HepG2 (cell line): ENCODE measurements around the gene AANAT. TPM values are rescaled to one million over a fixed set of nuclear protein-coding genes. Genes with fewer than 3 reads are reported as not detected.
A peak's percentile ranks its signal among the peaks of the same experiment; 100 is the strongest.

Experiments used
- ATAC-seq: fragments of 200-7000 bp; cut with Tn5 transposase; 3 replicates; pipeline ENCODE4 v1.9.1; 2020; ENCODE audit warnings: mild to moderate bottlenecking, moderate library complexity
- BruUV-seq: library from RNA; stranded (reverse); fragments of 400-500 nt; replicated peaks from 2 replicates; lab custom pipeline; 2021; lab: Mats Ljungman, UMichigan
- CTCF ChIA-PET: fragments of 300-600 bp; formaldehyde crosslinking; extraction: SDS; loops from one replicate; lab custom pipeline; 2021; ENCODE audit warnings: low total read pairs, inconsistent platforms, low intra/inter-chr PET ratio; lab: Yijun Ruan, JAX
- POLR2A ChIA-PET: fragments of 350-600 bp; sonication (Branson Sonifier 250); formaldehyde crosslinking; loops from one replicate; lab custom pipeline; 2020; ENCODE audit warnings: antibody characterized with exemption, inconsistent platforms; lab: Yijun Ruan, JAX
- DNase-seq: peaks from one replicate; pipeline ENCODE4 v3.0.0-alpha.2; 2015; ENCODE audit warnings: low spot score
- FAIRE-seq: peaks from 3 replicates; lab custom pipeline; 2011; peaks lifted over from hg19 to GRCh38; lab: Jason Lieb, UNC
- H2AFZ ChIP-seq: one replicate; pipeline ENCODE4 v1.6.1; 2011; ENCODE audit warnings: low read length, inconsistent platforms
- H3K27ac ChIP-seq: fragments of 300-600 bp; 3 replicates; pipeline ENCODE4 v1.8.0; 2011; ENCODE audit warnings: mixed run types, mild to moderate bottlenecking, mixed read lengths, low read length, inconsistent platforms; ENCODE audit not compliant: insufficient read depth; ENCODE audit errors: extremely low read length
- H3K27me3 ChIP-seq, 2 experiments: fragments of 200-600 bp in 1 of 2; 2 replicates in 1 of 2; 3 replicates in 1 of 2; pipeline versions ENCODE4 v1.6.0 to v1.8.0; 2011; ENCODE audit warnings: low read length in 2 of 2, mild to moderate bottlenecking in 2 of 2, moderate library complexity in 2 of 2, inconsistent platforms in 1 of 2; ENCODE audit not compliant: insufficient read depth in 2 of 2, control insufficient read depth in 1 of 2
- H3K36me3 ChIP-seq, 2 experiments: fragments of 200-600 bp in 1 of 2; replicated peaks in 1 of 2; 2 replicates in 1 of 2; 3 replicates in 1 of 2; pipeline versions ENCODE4 v1.5.1 to v1.8.0; 2011; ENCODE audit warnings: low read length in 2 of 2, inconsistent platforms in 1 of 2; ENCODE audit not compliant: insufficient read depth in 2 of 2, control insufficient read depth in 1 of 2
- H3K4me1 ChIP-seq: 2 replicates; pipeline ENCODE4 v1.5.1; 2012; ENCODE audit warnings: low read length, inconsistent platforms; ENCODE audit not compliant: insufficient read depth
- H3K4me2 ChIP-seq: 2 replicates; pipeline ENCODE4 v1.6.0; 2011; ENCODE audit warnings: low read depth, low read length, inconsistent platforms
- H3K4me3 ChIP-seq, 3 experiments: fragments of 200-600 bp in 1 of 3; sonication (generic), shearing (Covaris generic) in 1 of 3; replicated peaks in 1 of 3; 2 replicates each; pipeline ENCODE4 v1.5.1; 2011 to 2016; ENCODE audit warnings: low read length in 3 of 3, inconsistent platforms in 2 of 3, low read depth in 2 of 3, mild to moderate bottlenecking in 2 of 3, control low read depth in 1 of 3, mixed read lengths in 1 of 3; ENCODE audit not compliant: insufficient read depth in 1 of 3
- H3K79me2 ChIP-seq: one replicate; pipeline ENCODE4 v1.6.1; 2011; ENCODE audit warnings: low read length, inconsistent platforms; ENCODE audit not compliant: insufficient read depth
- H3K9ac ChIP-seq: 2 replicates; pipeline ENCODE4 v1.6.0; 2011; ENCODE audit warnings: mild to moderate bottlenecking, low read depth, low read length, inconsistent platforms; ENCODE audit not compliant: insufficient read depth
- H3K9me3 ChIP-seq: 2 replicates; pipeline ENCODE4 v1.5.1; 2012; ENCODE audit warnings: mild to moderate bottlenecking, low read length
- H4K20me1 ChIP-seq: 2 replicates; pipeline ENCODE4 v1.6.0; 2011; ENCODE audit warnings: inconsistent platforms, mild to moderate bottlenecking, low read length, moderate library complexity; ENCODE audit not compliant: insufficient read depth
- DNMT1 ChIP-seq: sonication (generic); formaldehyde crosslinking; IDR thresholded peaks from 2 replicates; pipeline ENCODE4 v1.5.1; 2020; ENCODE audit warnings: mild to moderate bottlenecking, missing genetic modification reagents
- FOSL2 ChIP-seq: sonication (generic); formaldehyde crosslinking; IDR thresholded peaks from 2 replicates; pipeline ENCODE4 v1.4.0; 2020; ENCODE audit warnings: missing genetic modification reagents
- FOXA3 ChIP-seq: IDR thresholded peaks from 2 replicates; pipeline ENCODE4 v1.6.1; 2016; ENCODE audit warnings: missing genetic modification reagents, missing compliant biosample characterization
- JDP2 ChIP-seq: sonication (generic); formaldehyde crosslinking; IDR thresholded peaks from 2 replicates; pipeline ENCODE4 v1.8.1; 2022; ENCODE audit warnings: missing genetic modification reagents, borderline replicate concordance
- MIER2 ChIP-seq: IDR thresholded peaks from 2 replicates; pipeline ENCODE4 v1.6.1; 2016; ENCODE audit warnings: missing biosample characterization, missing genetic modification reagents
- MLX ChIP-seq: IDR thresholded peaks from 2 replicates; pipeline ENCODE4 v1.6.1; 2016
- NFE2 ChIP-seq: sonication (generic); formaldehyde crosslinking; IDR thresholded peaks from 2 replicates; pipeline ENCODE4 v1.4.0; 2020; ENCODE audit warnings: missing genetic modification reagents
- SAP130 ChIP-seq: IDR thresholded peaks from 2 replicates; pipeline ENCODE4 v1.6.1; 2016; ENCODE audit warnings: low read depth
- SKI ChIP-seq: fragments of 450-650 bp; IDR thresholded peaks from one replicate; pipeline ENCODE4 v1.6.1; 2018; ENCODE audit warnings: mild to moderate bottlenecking; ENCODE audit not compliant: partially characterized antibody
- ZNF12 ChIP-seq: sonication (generic); formaldehyde crosslinking; IDR thresholded peaks from 2 replicates; pipeline ENCODE4 v1.5.0; 2020; ENCODE audit warnings: missing genetic modification reagents
- ZNF121 ChIP-seq: sonication (generic); formaldehyde crosslinking; IDR thresholded peaks from 2 replicates; pipeline ENCODE4 v1.5.0; 2020; ENCODE audit warnings: mild to moderate bottlenecking, missing genetic modification reagents
- ZNF253 ChIP-seq: sonication (generic); formaldehyde crosslinking; IDR thresholded peaks from 2 replicates; pipeline ENCODE4 v1.8.0; 2022; ENCODE audit warnings: mild to moderate bottlenecking, missing genetic modification reagents, borderline replicate concordance
- ZNF775 ChIP-seq: sonication (generic); formaldehyde crosslinking; IDR thresholded peaks from 2 replicates; pipeline ENCODE4 v1.4.0; 2020; ENCODE audit warnings: missing genetic modification reagents, mild to moderate bottlenecking, moderate library complexity, borderline replicate concordance
- ZSCAN22 ChIP-seq: sonication (generic); formaldehyde crosslinking; IDR thresholded peaks from 2 replicates; pipeline ENCODE4 v1.4.0; 2020; ENCODE audit warnings: mild to moderate bottlenecking, missing genetic modification reagents
- WGBS: methylation state at CpG from one replicate; pipeline ENCODE4 v1.1.6; 2017; ENCODE audit warnings: low lambda C conversion rate; 5-methylcytosine and 5-hydroxymethylcytosine counted together
- in situ Hi-C: cut with HindIII; loops from 2 replicates; pipeline ENCODE4 v1.10.0; 2017; ENCODE audit warnings: low pct_unique_long_range_greater_than_20kb; ENCODE audit not compliant: extremely low pct_ligation_motif_present
- intact Hi-C: fragments of 100-400 bp; cut with micrococcal nuclease; formaldehyde crosslinking; loops from one replicate; pipeline ENCODE4 v1.10.0; 2022; ENCODE audit not compliant: unreplicated experiment
- polyA plus RNA-seq, 8 experiments: library from polyadenylated mRNA; depleted of rRNA in 3 of 8; stranded (reverse) in 7 of 8; unstranded in 1 of 8; fragments of >200 nt; fragmentation: Illumina TruSeq in 4 of 8; extraction: Trizol in 4 of 8; gene quantifications; 2 replicates each; pipeline versions ENCODE4 v1.2.1 to v1.2.3, GENCODE V29; 2011 to 2016; ENCODE audit warnings: low read depth in 4 of 8, missing spikeins in 1 of 8, mixed read lengths in 1 of 8; ENCODE audit not compliant: insufficient read depth in 1 of 8
- total RNA-seq, 5 experiments: library from RNA; depleted of rRNA; stranded (reverse); fragments of >200 nt; fragmentation: Illumina TruSeq; extraction: Trizol; gene quantifications; 2 replicates each; pipeline ENCODE4 v1.2.3, GENCODE V29; 2016; ENCODE audit warnings: low read depth in 1 of 5
- TF ChIP-seq, protein P1 (sequence below): sonication (generic); formaldehyde crosslinking; IDR thresholded peaks from 2 replicates; pipeline ENCODE4 v1.8.0; 2022; ENCODE audit warnings: mild to moderate bottlenecking, missing genetic modification reagents, borderline replicate concordance

The AANAT gene
- total and polyA plus RNA-seq, 2 of the 13 experiments (the other 11 are each of a cell fraction or from before 2014, with no cell fraction given), result 0.07 TPM; not detected in 1

DNA sequence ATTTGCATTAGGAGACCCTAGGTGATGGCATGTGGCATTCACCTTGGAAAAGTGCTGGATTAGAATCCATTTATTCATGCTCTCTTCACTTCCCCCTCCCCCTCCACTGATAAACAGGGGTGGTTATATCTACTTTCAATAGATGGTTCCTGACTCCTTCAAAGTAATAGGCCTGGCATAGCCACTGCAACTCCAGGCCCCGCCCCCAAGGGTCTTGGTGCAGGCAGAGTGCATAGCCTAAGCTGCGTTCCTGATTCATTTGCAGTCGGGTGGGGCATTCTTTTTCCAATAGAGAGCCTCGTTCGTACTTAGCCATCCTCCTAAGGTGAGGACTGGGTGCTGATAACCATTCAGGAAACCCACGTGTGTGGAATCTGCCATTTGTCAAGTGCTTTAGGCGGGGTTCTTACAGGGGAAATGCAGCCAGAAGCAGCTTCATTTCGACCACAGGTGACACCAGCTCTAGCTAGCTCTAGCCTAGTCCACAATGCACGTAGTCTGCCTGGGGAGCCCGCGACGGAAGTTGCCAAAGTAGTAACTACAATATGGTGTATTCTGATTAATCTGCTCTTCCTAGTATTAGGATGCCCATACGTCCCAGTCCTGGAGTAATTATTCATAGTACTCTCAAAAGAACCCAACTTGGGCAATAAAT is 25.6 kb upstream of the AANAT start:
- Histone ChIP-seq H2AFZ (no peak overlapping the region), H3K4me1 (peaks cover 82% of the 10 kb centered on the region), H3K4me2 (no peak overlapping the region), H3K27me3 (no peaks in the 10 kb centered on the region), H3K9ac (no peak overlapping the region), H3K36me3 (peaks cover 2 to 11% of the 10 kb centered on the region in 2 experiments; a peak in 4 of 5 replicates), H3K27ac (no peak overlapping the region), H3K9me3 (no peaks in the 10 kb centered on the region), H3K4me3 (no peak overlapping the region), H3K79me2 (peaks cover 93% of the 10 kb centered on the region), H4K20me1 (peaks cover 76% of the 10 kb centered on the region)
- DNase-seq (no peak), ATAC-seq (no peak), FAIRE-seq (no peak)
- intact Hi-C loops (no loop called here), in situ Hi-C loops (no loop called here)
- BruUV-seq, result no TSS peak
- ChIA-PET POLR2A (no interaction called here), CTCF (no interaction called here)
- WGBS, result 92% methylated on average over 13 of the region's 13 CpGs
- TF ChIP-seq ZNF253 (CRISPR knock-in tag) (no peak), ZSCAN22 (CRISPR knock-in tag) (no peak), MLX (CRISPR knock-in tag) (no peak)

DNA sequence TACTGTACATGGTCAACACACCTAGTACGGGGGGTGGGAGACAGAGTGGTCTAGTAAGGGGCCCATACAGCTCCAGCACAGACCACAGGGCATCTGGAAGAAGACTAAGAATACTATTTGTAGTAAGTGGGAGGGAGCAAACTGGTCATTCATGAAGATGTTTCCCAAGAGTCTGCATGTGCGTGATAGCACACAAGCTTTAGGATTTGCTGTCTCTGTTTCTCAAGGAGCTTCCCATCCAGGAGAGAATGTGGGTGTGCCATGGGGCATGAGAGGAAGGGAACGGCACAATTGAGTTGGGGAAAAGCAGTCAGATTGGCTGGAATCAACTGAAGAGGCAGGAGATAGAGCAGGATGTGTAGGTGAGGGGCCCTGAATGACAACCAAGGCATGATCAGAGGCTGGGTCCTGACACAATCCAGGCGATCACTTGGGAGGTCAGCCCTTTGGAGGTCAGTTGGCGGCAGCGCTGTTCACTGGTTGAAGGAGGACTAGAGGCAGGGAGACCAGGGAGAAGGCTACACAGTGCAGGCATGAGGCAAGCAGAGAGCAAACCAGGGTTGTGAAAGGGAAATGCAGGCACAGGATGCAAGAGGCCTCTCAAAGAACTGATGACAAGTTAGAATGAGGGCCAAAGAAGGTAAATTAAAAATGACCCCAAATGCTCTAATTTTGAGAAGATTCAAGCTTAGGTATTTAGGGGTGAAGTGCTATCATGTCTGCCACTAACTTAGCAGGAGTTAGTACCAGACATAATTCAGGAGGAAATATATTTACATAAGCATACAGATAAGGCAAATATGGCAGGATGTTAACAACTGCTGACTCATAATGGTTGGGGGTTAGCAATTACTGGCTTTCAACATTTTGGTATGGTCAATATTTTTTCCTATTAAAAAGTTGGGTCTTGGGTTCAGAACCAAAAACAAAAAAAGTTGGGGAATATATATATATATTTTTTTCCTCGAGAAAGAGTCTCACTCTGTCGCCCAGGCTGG is 24.8 kb upstream of the AANAT start:
- H3K4me2 ChIP-seq, result no peak overlapping the region
- POLR2A ChIA-PET, result interaction anchor here (1.0 kb wide), 1 partner anchor 57 kb away, joined by 3 read pairs; no protein-coding TSS in a partner anchor
- peaks cover 2 to 11% of the 10 kb centered on the region in 2 experiments; a peak in 4 of 5 replicates for H3K36me3 ChIP-seq
- no peak for FAIRE-seq
- WGBS, result 97% methylated on average over 8 of the region's 8 CpGs
- DNase-seq, result no peak
- peaks cover 97% of the 10 kb centered on the region for H3K79me2 ChIP-seq
- H3K9me3 ChIP-seq, result no peaks in the 10 kb centered on the region
- in situ Hi-C loops (no loop called here), intact Hi-C loops (no loop called here)
- BruUV-seq, result no TSS peak
- no peak overlapping the region for H3K27ac ChIP-seq
- CTCF ChIA-PET, result no interaction called here
- no peaks in the 10 kb centered on the region for H3K27me3 ChIP-seq
- ATAC-seq, result no peak
- H3K4me3 ChIP-seq, result no peak overlapping the region
- H2AFZ ChIP-seq, result no peak overlapping the region
- H4K20me1 ChIP-seq, result peaks cover 81% of the 10 kb centered on the region
- peaks cover 82% of the 10 kb centered on the region for H3K4me1 ChIP-seq
- H3K9ac ChIP-seq, result no peak overlapping the region
- TF ChIP-seq JDP2, result no peak
- TF ChIP-seq NFE2 (CRISPR knock-in tag), result peak; percentile 31; the same call in 1 of the 2 replicates
- TF ChIP-seq ZNF775 (CRISPR knock-in tag), result no peak
- peak; percentile 11; the same call in 1 of the 2 replicates for TF ChIP-seq ZNF12 (CRISPR knock-in tag)
- TF ChIP-seq MIER2 (CRISPR knock-in tag), result no peak
- no peak for TF ChIP-seq DNMT1 (CRISPR knock-in tag)
- TF ChIP-seq, protein P1, sequence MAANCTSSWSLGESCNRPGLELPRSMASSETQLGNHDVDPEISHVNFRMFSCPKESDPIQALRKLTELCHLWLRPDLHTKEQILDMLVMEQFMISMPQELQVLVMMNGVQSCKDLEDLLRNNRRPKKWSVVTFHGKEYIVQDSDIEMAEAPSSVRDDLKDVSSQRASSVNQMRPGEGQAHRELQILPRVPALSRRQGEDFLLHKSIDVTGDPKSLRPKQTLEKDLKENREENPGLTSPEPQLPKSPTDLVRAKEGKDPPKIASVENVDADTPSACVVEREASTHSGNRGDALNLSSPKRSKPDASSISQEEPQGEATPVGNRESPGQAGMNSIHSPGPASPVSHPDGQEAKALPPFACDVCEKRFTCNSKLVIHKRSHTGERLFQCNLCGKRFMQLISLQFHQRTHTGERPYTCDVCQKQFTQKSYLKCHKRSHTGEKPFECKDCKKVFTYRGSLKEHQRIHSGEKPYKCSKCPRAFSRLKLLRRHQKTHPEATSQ (CRISPR knock-in tag), result no peak
- 0 out of 2 replicates have a peak, but pooled peaks have one; percentile 21 for TF ChIP-seq FOXA3 (CRISPR knock-in tag)
- TF ChIP-seq ZNF121 (CRISPR knock-in tag), result no peak
- no peak for TF ChIP-seq SKI
- TF ChIP-seq FOSL2 (CRISPR knock-in tag), result no peak
- TF ChIP-seq SAP130, result peak; percentile 22; the same call in 1 of the 2 replicates
